D721Med (cell line): Measurements from ENCODE around the gene PLCG2.
"Not testable (repeated sequence)": the region's sequence is repeated elsewhere in the genome, so short reads cannot be mapped to it uniquely, and the experiment has no call there.

Source experiments
- DNase-seq: peaks from one replicate; pipeline ENCODE4 v3.0.0; 2011; ENCODE audit warnings: low spot score; ENCODE audit not compliant: insufficient read length
- FAIRE-seq: peaks from 2 replicates; lab custom pipeline; 2011; peaks lifted over from hg19 to GRCh38; lab: Jason Lieb, UNC
- CTCF ChIP-seq: IDR thresholded peaks from 2 replicates; pipeline ENCODE4 v1.5.1; 2012; ENCODE audit warnings: mild to moderate bottlenecking, control low read depth; ENCODE audit not compliant: insufficient read depth; ENCODE audit errors: missing control alignments

The PLCG2 gene

GRCh38 chr16:81754858-81755257, 24.2 kb upstream of the PLCG2 start:
- no peak for TF ChIP-seq CTCF
- no peak for DNase-seq
- no peak for FAIRE-seq

- no peak for TF ChIP-seq CTCF
- no peak for FAIRE-seq
Observed at GRCh38 chr16:81755915-81756614, 23.0 kb upstream of the PLCG2 start.

GRCh38 chr16:81756615-81757356, 22.3 kb upstream of the PLCG2 start:
- FAIRE-seq (no peak), DNase-seq (no peak)
- no peak for TF ChIP-seq CTCF

More at GRCh38 chr16:81755915-81756614, 23.0 kb upstream of the PLCG2 start:
- no peak for DNase-seq

GRCh38 chr16:81758376-81758775, 20.7 kb upstream of the PLCG2 start:
- no peak for DNase-seq
- no peak for FAIRE-seq
- no peak for TF ChIP-seq CTCF

- FAIRE-seq, DNase-seq: not testable (repeated sequence)
Observed at GRCh38 chr16:81762322-81762721, 16.8 kb upstream of the PLCG2 start.

- no peak for TF ChIP-seq CTCF
- FAIRE-seq = no peak
Observed at GRCh38 chr16:81765111-81765919, 13.8 kb upstream of the PLCG2 start.

GRCh38 chr16:81765969-81766368, 13.1 kb upstream of the PLCG2 start:
- FAIRE-seq = no peak
- DNase-seq = no peak
- TF ChIP-seq CTCF = no peak

More at GRCh38 chr16:81765111-81765919, 13.8 kb upstream of the PLCG2 start:
- no peak for DNase-seq
